ENCODE measurements around the gene AHI1. TPM values are rescaled to one million over a fixed set of nuclear protein-coding genes. Genes with fewer than 3 reads are reported as not detected.

AHI1 gene
- total and polyA plus RNA-seq, 11 donors: 5.7 to 17.1 (median 10.3) TPM

DNA sequence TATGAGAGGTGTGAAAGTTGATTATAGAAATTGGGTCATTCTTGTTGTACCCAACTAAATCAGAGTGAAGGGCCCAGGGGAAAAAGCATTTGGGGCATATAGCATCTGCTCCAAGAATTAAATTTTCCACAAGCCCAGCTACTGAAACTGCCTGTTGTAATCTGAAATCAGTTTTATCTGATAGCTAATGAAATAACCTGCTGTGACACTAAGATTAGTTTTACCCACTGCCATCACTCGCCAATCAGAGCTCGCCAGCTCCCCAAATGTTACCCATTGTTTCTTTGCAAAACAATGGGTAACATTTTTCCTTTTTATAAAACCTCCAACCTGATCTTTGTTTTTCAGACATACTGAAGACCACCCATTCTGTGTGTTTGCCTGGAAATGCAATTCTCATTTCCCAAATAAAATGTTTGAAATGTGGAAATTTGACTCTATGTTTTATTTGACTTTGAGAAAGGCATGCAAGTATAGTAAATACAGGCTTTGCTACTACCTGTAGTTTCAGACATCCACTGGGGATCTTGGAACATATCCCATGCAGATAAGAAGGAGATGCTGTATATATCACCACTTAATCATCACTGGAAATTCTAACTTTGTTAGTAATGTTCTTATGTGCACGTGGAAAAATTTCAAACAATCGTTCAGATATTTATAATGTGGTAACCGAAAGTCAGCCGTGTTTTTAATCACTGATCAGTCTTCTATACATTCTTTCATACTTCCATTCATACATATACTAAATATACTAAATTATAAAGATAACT, 6.3 kb upstream of the AHI1 start:
- peaks cover 0 to 4% (median 0%) of the 10 kb centered on the region in 12 donors for H3K4me1 ChIP-seq
- no peaks in the 10 kb centered on the region for H3K9me3 ChIP-seq
- intact Hi-C loops (cut with DNase I): loop anchor here in 4 of 10 donors (5.0 to 10.0 kb wide), 4 partner anchors 811 to 1051 kb away; partner anchors contain the start of gene MAP7 (in 1 of the 4)
- 84 to 90% (median 87%) methylated on average over 6 of the region's 6 CpGs for WGBS, 4 donors
- DNase-seq (no peak), ATAC-seq (no peak)
- no peak overlapping the region for H3K27ac ChIP-seq
- H3K27me3 ChIP-seq: no peaks in the 10 kb centered on the region
- no peaks in the 10 kb centered on the region for H3K36me3 ChIP-seq
- H3K4me3 ChIP-seq: no peak overlapping the region
- TF ChIP-seq, protein P1, sequence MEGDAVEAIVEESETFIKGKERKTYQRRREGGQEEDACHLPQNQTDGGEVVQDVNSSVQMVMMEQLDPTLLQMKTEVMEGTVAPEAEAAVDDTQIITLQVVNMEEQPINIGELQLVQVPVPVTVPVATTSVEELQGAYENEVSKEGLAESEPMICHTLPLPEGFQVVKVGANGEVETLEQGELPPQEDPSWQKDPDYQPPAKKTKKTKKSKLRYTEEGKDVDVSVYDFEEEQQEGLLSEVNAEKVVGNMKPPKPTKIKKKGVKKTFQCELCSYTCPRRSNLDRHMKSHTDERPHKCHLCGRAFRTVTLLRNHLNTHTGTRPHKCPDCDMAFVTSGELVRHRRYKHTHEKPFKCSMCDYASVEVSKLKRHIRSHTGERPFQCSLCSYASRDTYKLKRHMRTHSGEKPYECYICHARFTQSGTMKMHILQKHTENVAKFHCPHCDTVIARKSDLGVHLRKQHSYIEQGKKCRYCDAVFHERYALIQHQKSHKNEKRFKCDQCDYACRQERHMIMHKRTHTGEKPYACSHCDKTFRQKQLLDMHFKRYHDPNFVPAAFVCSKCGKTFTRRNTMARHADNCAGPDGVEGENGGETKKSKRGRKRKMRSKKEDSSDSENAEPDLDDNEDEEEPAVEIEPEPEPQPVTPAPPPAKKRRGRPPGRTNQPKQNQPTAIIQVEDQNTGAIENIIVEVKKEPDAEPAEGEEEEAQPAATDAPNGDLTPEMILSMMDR (IDR thresholded peaks at IDR 0.05): no peak
- TF ChIP-seq POLR2A (IDR thresholded peaks at IDR 0.05): no peak

GRCh38 chr6:135499441-135500340, 2.2 kb upstream of the AHI1 start:
- intact Hi-C loops (cut with DNase I): loop anchor here in 4 of 10 donors (5.0 to 10.0 kb wide), 5 partner anchors 785 to 1055 kb away; partner anchors contain the start of genes BCLAF1 (in 1 of the 4) and MAP7 (in 1 of the 4)
- Histone ChIP-seq H3K27ac (peak overlapping the region in 2 of 12 donors; percentile 94 to 96), H3K9me3 (no peaks in the 10 kb centered on the region), H3K4me1 (peaks cover 0 to 24% (median 11%) of the 10 kb centered on the region in 12 donors), H3K4me3 (no peak overlapping the region), H3K27me3 (no peaks in the 10 kb centered on the region), H3K36me3 (no peaks in the 10 kb centered on the region)
- ATAC-seq (no peak), DNase-seq (no peak)
- no peak for TF ChIP-seq POLR2A (IDR thresholded peaks at IDR 0.05)
- TF ChIP-seq, protein P1 (IDR thresholded peaks at IDR 0.05): no peak
- 78 to 86% (median 81%) methylated on average over 5 of the region's 5 CpGs for WGBS, 4 donors

- Histone ChIP-seq H3K27ac (peak overlapping the region; percentile 82 to 99 (median 94)), H3K4me3 (peak overlapping the region; percentile 73 to 96 (median 88)), H3K27me3 (no peaks in the 10 kb centered on the region), H3K4me1 (peaks cover 0 to 24% (median 11%) of the 10 kb centered on the region in 12 donors), H3K9me3 (no peaks in the 10 kb centered on the region), H3K36me3 (no peaks in the 10 kb centered on the region)
- ATAC-seq: peak; percentile 65 to 83 (median 75)
- TF ChIP-seq, protein P1 (IDR thresholded peaks at IDR 0.05): no peak
- 1 to 3% (median 2%) methylated on average over 16 of the region's 16 CpGs for WGBS, 4 donors
- intact Hi-C loops (cut with DNase I): loop anchor here in 1 of 10 donors (10.0 kb wide), 1 partner anchor 786 kb away; the partner anchor contains the start of gene BCLAF1
- DNase-seq: peak in 4 of 5 donors; percentile 62 to 73 (median 66)
Measured at GRCh38 chr6:135498185-135498841, 773 bp upstream of the AHI1 start.

Measured in heart left ventricle (tissue), 16 donors.